IMR-90 (cell line): ENCODE results near the gene LIMS1. TPM values are rescaled to one million over a fixed set of nuclear protein-coding genes. Genes with fewer than 3 reads are reported as not detected.

Experiments used
- ATAC-seq: fragments of 200-7000 bp; cut with Tn5 transposase; 2 replicates; pipeline ENCODE4 v1.9.1; 2020; ENCODE audit warnings: low read depth, mild to moderate bottlenecking, moderate library complexity
- BruUV-seq: library from RNA; stranded (reverse); fragments of 400-500 nt; replicated peaks from 2 replicates; lab custom pipeline; 2021; lab: Mats Ljungman, UMichigan
- CTCF ChIA-PET: fragments of 300-600 bp; formaldehyde crosslinking; extraction: SDS; loops from one replicate; lab custom pipeline; 2021; ENCODE audit warnings: antibody characterized with exemption; lab: Yijun Ruan, JAX
- POLR2A ChIA-PET: fragments of 300-600 bp; sonication (Branson Sonifier 250); formaldehyde crosslinking; loops from one replicate; lab custom pipeline; 2022; ENCODE audit warnings: antibody characterized with exemption; ENCODE audit not compliant: unreplicated experiment; lab: Charles Lee
- DNase-seq: peaks from one replicate; pipeline ENCODE4 v3.0.0; 2013
- H2AFZ ChIP-seq: replicated peaks from 2 replicates; pipeline ENCODE3; 2013; ENCODE audit warnings: low read length, mild to moderate bottlenecking; ENCODE audit not compliant: poor library complexity
- H2AK5ac ChIP-seq: 2 replicates; pipeline ENCODE4 v1.6.1; 2013; ENCODE audit warnings: low read depth, low read length, inconsistent platforms
- H2AK9ac ChIP-seq: replicated peaks from 2 replicates; pipeline ENCODE3; 2013; ENCODE audit warnings: mild to moderate bottlenecking, low read depth, low read length, moderate library complexity; ENCODE audit not compliant: poor library complexity
- H2BK120ac ChIP-seq: 2 replicates; pipeline ENCODE4 v1.6.1; 2013; ENCODE audit warnings: low read depth, low read length, inconsistent platforms
- H2BK15ac ChIP-seq: 3 replicates; pipeline ENCODE4 v1.6.1; 2013; ENCODE audit warnings: low read depth, low read length, inconsistent platforms
- H2BK20ac ChIP-seq: 2 replicates; pipeline ENCODE4 v1.6.1; 2013; ENCODE audit warnings: low read depth, mild to moderate bottlenecking, inconsistent platforms, low read length, moderate library complexity
- H2BK5ac ChIP-seq: 2 replicates; pipeline ENCODE4 v1.6.1; 2013; ENCODE audit warnings: mild to moderate bottlenecking, low read depth, low read length, inconsistent platforms; ENCODE audit not compliant: poor library complexity, severe bottlenecking
- H3K14ac ChIP-seq: replicated peaks from 2 replicates; pipeline ENCODE4 v1.6.1; 2013; ENCODE audit warnings: low read depth, low read length, inconsistent platforms
- H3K18ac ChIP-seq: 2 replicates; pipeline ENCODE4 v1.6.1; 2013; ENCODE audit warnings: low read depth, low read length, control low read depth
- H3K23ac ChIP-seq: 2 replicates; pipeline ENCODE4 v1.6.1; 2013; ENCODE audit warnings: low read depth, low read length, inconsistent platforms
- H3K27ac ChIP-seq: 2 replicates; pipeline ENCODE4 v1.5.1; 2013; ENCODE audit warnings: mild to moderate bottlenecking, control low read depth, low read length; ENCODE audit not compliant: insufficient read depth
- H3K27me3 ChIP-seq: 2 replicates; pipeline ENCODE4 v1.6.1; 2013; ENCODE audit warnings: low read length; ENCODE audit not compliant: control insufficient read depth, insufficient read depth
- H3K36me3 ChIP-seq: 2 replicates; pipeline ENCODE4 v1.6.1; 2013; ENCODE audit warnings: low read length, mixed read lengths; ENCODE audit not compliant: control insufficient read depth, insufficient read depth
- H3K4ac ChIP-seq: 2 replicates; pipeline ENCODE4 v1.6.1; 2013; ENCODE audit warnings: low read depth, low read length, inconsistent platforms
- H3K4me1 ChIP-seq: 2 replicates; pipeline ENCODE4 v1.6.1; 2013; ENCODE audit warnings: low read length, mixed read lengths; ENCODE audit not compliant: control insufficient read depth, insufficient read depth
- H3K4me2 ChIP-seq: 2 replicates; pipeline ENCODE4 v1.6.1; 2013; ENCODE audit warnings: low read depth, mild to moderate bottlenecking, control low read depth, low read length, moderate library complexity
- H3K4me3 ChIP-seq: 2 replicates; pipeline ENCODE4 v1.5.1; 2013; ENCODE audit warnings: low read depth, mild to moderate bottlenecking, control low read depth, low read length, moderate library complexity; ENCODE audit not compliant: insufficient read depth
- H3K56ac ChIP-seq: 2 replicates; pipeline ENCODE4 v1.6.1; 2013; ENCODE audit warnings: low read length, inconsistent platforms; ENCODE audit not compliant: insufficient read depth; ENCODE audit errors: extremely low read depth
- H3K79me1 ChIP-seq, 2 experiments: 2 replicates each; pipeline ENCODE4 v1.6.1; 2013; ENCODE audit warnings: low read length in 2 of 2, inconsistent platforms in 1 of 2, low read depth in 1 of 2
- H3K9ac ChIP-seq: 2 replicates; pipeline ENCODE4 v1.6.1; 2013; ENCODE audit warnings: low read depth, low read length, control low read depth
- H3K9me1 ChIP-seq: 2 replicates; pipeline ENCODE4 v1.6.1; 2013; ENCODE audit warnings: low read length, inconsistent platforms; ENCODE audit not compliant: insufficient read depth
- H3K9me3 ChIP-seq: 2 replicates; pipeline ENCODE4 v1.6.1; 2013; ENCODE audit warnings: low read length; ENCODE audit not compliant: control insufficient read depth, insufficient read depth
- H4K20me1 ChIP-seq: 2 replicates; pipeline ENCODE4 v1.6.1; 2013; ENCODE audit warnings: low read length, inconsistent platforms; ENCODE audit not compliant: insufficient read depth
- H4K5ac ChIP-seq: 2 replicates; pipeline ENCODE4 v1.6.1; 2013; ENCODE audit warnings: mild to moderate bottlenecking, low read depth, low read length, control low read depth
- H4K8ac ChIP-seq, 2 experiments: 2 replicates each; pipeline ENCODE4 v1.6.1; 2013; ENCODE audit warnings: low read depth in 2 of 2, low read length in 2 of 2, control low read depth in 1 of 2, inconsistent platforms in 1 of 2
- H4K91ac ChIP-seq: 2 replicates; pipeline ENCODE4 v1.6.1; 2013; ENCODE audit warnings: low read depth, low read length, inconsistent platforms; ENCODE audit not compliant: insufficient read depth
- BHLHE40 ChIP-seq: fragments of 150-350 bp; IDR thresholded peaks from 2 replicates; pipeline ENCODE4 v1.6.1; 2016; ENCODE audit warnings: mild to moderate bottlenecking, low read depth, low read length
- CEBPB ChIP-seq: IDR thresholded peaks from 2 replicates; pipeline ENCODE4 v1.6.1; 2012; ENCODE audit warnings: low read depth, low read length, improper control_type of control experiment
- CHD1 ChIP-seq: IDR thresholded peaks from 2 replicates; pipeline ENCODE4 v1.6.1; 2012; ENCODE audit warnings: low read depth, low read length, improper control_type of control experiment
- ELK1 ChIP-seq: fragments of 150-350 bp; IDR thresholded peaks from 2 replicates; pipeline ENCODE4 v1.6.1; 2016; ENCODE audit warnings: low read depth, mild to moderate bottlenecking, low read length, moderate library complexity, borderline replicate concordance
- FOS ChIP-seq: fragments of 150-350 bp; IDR thresholded peaks from 2 replicates; pipeline ENCODE4 v1.6.1; 2016; ENCODE audit warnings: low read depth, low read length
- MAFK ChIP-seq: IDR thresholded peaks from 2 replicates; pipeline ENCODE4 v1.6.1; 2012; ENCODE audit warnings: low read depth, low read length, improper control_type of control experiment
- MAZ ChIP-seq: IDR thresholded peaks from 2 replicates; pipeline ENCODE4 v1.6.1; 2012; ENCODE audit warnings: low read depth, mild to moderate bottlenecking, low read length, improper control_type of control experiment, moderate library complexity, borderline replicate concordance
- MXI1 ChIP-seq: IDR thresholded peaks from 2 replicates; pipeline ENCODE4 v1.6.1; 2012; ENCODE audit warnings: low read depth, mild to moderate bottlenecking, low read length, moderate library complexity, borderline replicate concordance
- NFE2L2 ChIP-seq: fragments of 150-350 bp; IDR thresholded peaks from 2 replicates; pipeline ENCODE4 v1.6.1; 2016; ENCODE audit warnings: low read depth, mild to moderate bottlenecking, low read length
- POLR2A ChIP-seq: IDR thresholded peaks from 2 replicates; pipeline ENCODE4 v1.6.1; 2012; ENCODE audit warnings: mild to moderate bottlenecking, low read depth, low read length
- RAD21 ChIP-seq: IDR thresholded peaks from 2 replicates; pipeline ENCODE4 v1.6.1; 2012; ENCODE audit warnings: low read length, improper control_type of control experiment
- RCOR1 ChIP-seq: IDR thresholded peaks from 2 replicates; pipeline ENCODE4 v1.6.1; 2012; ENCODE audit warnings: mild to moderate bottlenecking, low read length, improper control_type of control experiment; ENCODE audit not compliant: insufficient replicate concordance
- RFX5 ChIP-seq: IDR thresholded peaks from 2 replicates; pipeline ENCODE4 v1.8.0; 2012; ENCODE audit warnings: low read depth, mild to moderate bottlenecking, low read length, moderate library complexity
- SMC3 ChIP-seq: fragments of 150-350 bp; IDR thresholded peaks from 2 replicates; pipeline ENCODE4 v1.6.1; 2016; ENCODE audit warnings: low read depth, mild to moderate bottlenecking, antibody characterized with exemption, low read length, moderate library complexity
- USF2 ChIP-seq: fragments of 150-350 bp; IDR thresholded peaks from 2 replicates; pipeline ENCODE4 v1.6.1; 2017; ENCODE audit warnings: mild to moderate bottlenecking, antibody characterized with exemption, low read length, low read depth
- WGBS, 2 experiments: methylation state at CpG; one replicate each; pipeline versions ENCODE4 v1.1.5 to v1.1.7; 2013; ENCODE audit warnings: missing lambda C conversion rate in 2 of 2; ENCODE audit not compliant: insufficient read length in 1 of 2; ENCODE audit errors: extremely low coverage in 2 of 2; 5-methylcytosine and 5-hydroxymethylcytosine counted together
- dilution Hi-C: fragments of 300-500 bp; cut with HindIII; formaldehyde crosslinking; loops from one replicate; pipeline ENCODE4 v1.14.3; 2018; ENCODE audit warnings: low sequenced_read_pairs; ENCODE audit not compliant: unreplicated experiment
- in situ Hi-C: fragments of 300-500 bp; cut with MboI; formaldehyde crosslinking; loops from 3 replicates; pipeline ENCODE4 v1.14.3; 2019; ENCODE audit warnings: low sequenced_read_pairs, inconsistent platforms, mixed read lengths
- intact Hi-C: fragments of 100-400 bp; cut with micrococcal nuclease; formaldehyde crosslinking; loops from 2 replicates; pipeline ENCODE4 v1.10.0; 2022
- polyA plus RNA-seq, 3 experiments: library from polyadenylated mRNA; depleted of rRNA; stranded (reverse); fragments of >200 nt; gene quantifications; 2 replicates each; pipeline ENCODE4 v1.2.3, GENCODE V29; 2012; ENCODE audit warnings: low replicate concordance in 1 of 3
- total RNA-seq: library from RNA; depleted of rRNA; stranded (reverse); fragments of >200 nt; gene quantifications from 2 replicates; pipeline ENCODE4 v1.2.3, GENCODE V29; 2012
- TF ChIP-seq, protein P1 (sequence below): conservative IDR thresholded peaks from 2 replicates; pipeline ENCODE4 v1.5.1; 2012; ENCODE audit warnings: mild to moderate bottlenecking, low read depth, low read length, improper control_type of control experiment

The LIMS1 gene
- total and polyA plus RNA-seq, 2 of the 4 experiments (the other 2 are of a cell fraction) = 59.1 to 131 TPM

DNA sequence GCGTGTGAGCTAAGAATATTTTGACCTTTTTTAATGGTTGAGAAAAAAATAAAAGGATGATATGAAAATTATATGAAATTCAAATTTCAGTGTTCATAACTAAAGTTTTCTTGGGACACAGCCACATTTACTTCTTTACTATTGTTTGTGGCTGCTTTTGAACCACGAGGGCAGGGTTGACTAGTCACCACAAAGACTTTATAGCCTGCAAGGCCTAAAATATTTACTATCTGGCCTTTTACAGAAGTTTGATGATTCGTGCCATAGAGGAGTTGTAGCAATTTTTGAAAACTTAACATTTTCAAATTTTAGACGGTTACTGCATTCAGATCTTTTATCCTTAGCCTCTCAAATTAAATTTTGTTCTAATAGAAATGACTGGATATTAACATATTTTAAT is 69.9 kb downstream of the LIMS1 start:
- no TSS peak for BruUV-seq
- no peak overlapping the region for H2BK20ac ChIP-seq
- no peak overlapping the region for H4K8ac ChIP-seq
- no peak overlapping the region for H3K9ac ChIP-seq
- DNase-seq (peak; percentile 62), ATAC-seq (peak; percentile 64)
- dilution Hi-C loops (no loop called here), in situ Hi-C loops (no loop called here), intact Hi-C loops (no loop called here)
- no peak overlapping the region for H2BK15ac ChIP-seq
- H3K36me3 ChIP-seq = 0 out of 2 replicates have a peak, but pooled peaks cover under 1% of the 10 kb centered on the region
- no peak overlapping the region for H2BK120ac ChIP-seq
- no peak overlapping the region for H3K27ac ChIP-seq
- ChIA-PET POLR2A (no interaction called here), CTCF (interaction anchor here (1.3 kb wide), 1 partner anchor 33 kb away, joined by 6 read pairs; no protein-coding TSS in a partner anchor)
- H3K9me1 ChIP-seq = peaks cover 18% of the 10 kb centered on the region
- no peak overlapping the region for H3K4me2 ChIP-seq
- no peak overlapping the region for H2AFZ ChIP-seq
- H4K5ac ChIP-seq = no peak overlapping the region
- H3K4me1 ChIP-seq = peaks cover 3% of the 10 kb centered on the region
- H4K20me1 ChIP-seq = peaks cover 25% of the 10 kb centered on the region; the same call in 1 of the 2 replicates
- 0 out of 2 replicates have a peak overlapping the region, but pooled peaks have one; percentile 56 for H3K23ac ChIP-seq
- H3K4me3 ChIP-seq = no peak overlapping the region
- peaks cover 17 to 58% of the 10 kb centered on the region in 2 experiments for H3K79me1 ChIP-seq
- no peak overlapping the region for H3K56ac ChIP-seq
- H3K18ac ChIP-seq = no peak overlapping the region
- no peak overlapping the region for H2AK5ac ChIP-seq
- H3K4ac ChIP-seq = no peak overlapping the region
- H2AK9ac ChIP-seq = no peak overlapping the region
- WGBS, 2 experiments = no CpG with 5 or more reads among the region's 4 CpGs
- no peaks in the 10 kb centered on the region for H3K27me3 ChIP-seq
- no peak overlapping the region for H2BK5ac ChIP-seq
- H3K9me3 ChIP-seq = no peaks in the 10 kb centered on the region
- TF ChIP-seq FOS (no peak), RCOR1 (no peak), ELK1 (no peak), CHD1 (no peak), NFE2L2 (no peak), MXI1 (no peak), USF2 (no peak), BHLHE40 (no peak), RFX5 (no peak), SMC3 (no peak), MAZ (no peak), MAFK (no peak), RAD21 (no peak), POLR2A (no peak), CEBPB (no peak)
- TF ChIP-seq, protein P1, sequence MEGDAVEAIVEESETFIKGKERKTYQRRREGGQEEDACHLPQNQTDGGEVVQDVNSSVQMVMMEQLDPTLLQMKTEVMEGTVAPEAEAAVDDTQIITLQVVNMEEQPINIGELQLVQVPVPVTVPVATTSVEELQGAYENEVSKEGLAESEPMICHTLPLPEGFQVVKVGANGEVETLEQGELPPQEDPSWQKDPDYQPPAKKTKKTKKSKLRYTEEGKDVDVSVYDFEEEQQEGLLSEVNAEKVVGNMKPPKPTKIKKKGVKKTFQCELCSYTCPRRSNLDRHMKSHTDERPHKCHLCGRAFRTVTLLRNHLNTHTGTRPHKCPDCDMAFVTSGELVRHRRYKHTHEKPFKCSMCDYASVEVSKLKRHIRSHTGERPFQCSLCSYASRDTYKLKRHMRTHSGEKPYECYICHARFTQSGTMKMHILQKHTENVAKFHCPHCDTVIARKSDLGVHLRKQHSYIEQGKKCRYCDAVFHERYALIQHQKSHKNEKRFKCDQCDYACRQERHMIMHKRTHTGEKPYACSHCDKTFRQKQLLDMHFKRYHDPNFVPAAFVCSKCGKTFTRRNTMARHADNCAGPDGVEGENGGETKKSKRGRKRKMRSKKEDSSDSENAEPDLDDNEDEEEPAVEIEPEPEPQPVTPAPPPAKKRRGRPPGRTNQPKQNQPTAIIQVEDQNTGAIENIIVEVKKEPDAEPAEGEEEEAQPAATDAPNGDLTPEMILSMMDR = no peak
- H4K91ac ChIP-seq = no peak overlapping the region
- H3K14ac ChIP-seq = no peak overlapping the region
